Transverse colon (tissue), 4 donors: Measurements from ENCODE around the gene HPGD. TPM values are rescaled to one million over a fixed set of nuclear protein-coding genes. Genes with fewer than 3 reads are reported as not detected.

Experiments used
- DNase-seq: peaks from one replicate; pipeline ENCODE4 v3.0.0-alpha.2; 2019
- H3K27ac ChIP-seq, 4 donors: fragments of 200-600 bp; sonication (generic); 2 replicates each; pipeline ENCODE4 v1.5.1; 2016 to 2018; ENCODE audit warnings: inconsistent platforms in 4 of 4
- H3K27me3 ChIP-seq: fragments of 200-600 bp; sonication (generic); 2 replicates; pipeline ENCODE4 v1.5.1; 2017; ENCODE audit warnings: inconsistent platforms
- H3K36me3 ChIP-seq, 4 donors: fragments of 200-600 bp; sonication (generic); 2 replicates each; pipeline ENCODE4 v1.5.1; 2017 to 2019; ENCODE audit warnings: inconsistent platforms in 4 of 4
- H3K4me1 ChIP-seq, 4 donors: fragments of 200-600 bp; sonication (generic); 2 replicates each; pipeline ENCODE4 v1.5.1; 2017 to 2020; ENCODE audit warnings: inconsistent platforms in 4 of 4
- H3K4me3 ChIP-seq, 4 donors: fragments of 200-600 bp; sonication (generic); 1 replicate in 1 of 4; 2 replicates in 3 of 4; pipeline versions ENCODE4 v1.5.1 to v1.6.1; 2017 to 2019; ENCODE audit warnings: inconsistent platforms in 4 of 4
- H3K9me3 ChIP-seq, 2 donors: fragments of 200-600 bp; sonication (generic); 2 replicates each; pipeline ENCODE4 v1.5.1; 2017 to 2019; ENCODE audit warnings: inconsistent platforms in 2 of 2
- EP300 ChIP-seq: sonication (generic); formaldehyde crosslinking; IDR thresholded peaks from one replicate; pipeline ENCODE4 v1.6.1; 2017; ENCODE audit warnings: antibody characterized with exemption, low read depth
- POLR2A ChIP-seq: fragments of 450-650 bp; IDR thresholded peaks from one replicate; pipeline ENCODE4 v1.6.1; 2016; ENCODE audit warnings: antibody characterized with exemption, mild to moderate bottlenecking, moderate library complexity
- POLR2AphosphoS5 ChIP-seq, 3 donors: sonication (generic); formaldehyde crosslinking; IDR thresholded peaks; one replicate each; pipeline ENCODE4 v1.6.1; 2016; ENCODE audit warnings: antibody characterized with exemption in 3 of 3
- WGBS, 2 donors: methylation state at CpG; one replicate each; pipeline ENCODE4 v1.1.5; 2018; ENCODE audit warnings: low coverage in 1 of 2; 5-methylcytosine and 5-hydroxymethylcytosine counted together
- in situ Hi-C, 4 donors: fragments of 200-750 bp; cut with MboI; loops; one replicate each; pipeline versions ENCODE4 v1.15.0 to v1.15.1; 2017; ENCODE audit warnings: low sequenced_read_pairs in 3 of 4, low pct_ligation_motif_present in 1 of 4, low pct_unique_long_range_greater_than_20kb in 1 of 4
- intact Hi-C: fragments of 100-400 bp; cut with DNase I; formaldehyde crosslinking; loops from one replicate; pipeline ENCODE4 v1.15.1; 2023; ENCODE audit warnings: low total_unique reads
- total RNA-seq, 4 donors: library from RNA; depleted of rRNA; stranded (reverse); fragments of >200 nt; gene quantifications; one replicate each; pipeline ENCODE4 v1.1.0, GENCODE V29; 2016
- TF ChIP-seq, protein P1 (sequence below), 5 experiments: fragments of 200-600 bp in 3 of 5; fragments of 450-650 bp in 2 of 5; sonication (generic) in 3 of 5; IDR thresholded peaks; 1 replicate in 2 of 5; 2 replicates in 3 of 5; pipeline ENCODE4 v1.5.1; 2016 to 2017; ENCODE audit warnings: antibody characterized with exemption in 5 of 5, inconsistent platforms in 3 of 5, mild to moderate bottlenecking in 2 of 5, moderate library complexity in 1 of 5

HPGD gene
- total RNA-seq, 4 donors from 2014 or later: 33.0 to 602 (median 361) TPM

DNA sequence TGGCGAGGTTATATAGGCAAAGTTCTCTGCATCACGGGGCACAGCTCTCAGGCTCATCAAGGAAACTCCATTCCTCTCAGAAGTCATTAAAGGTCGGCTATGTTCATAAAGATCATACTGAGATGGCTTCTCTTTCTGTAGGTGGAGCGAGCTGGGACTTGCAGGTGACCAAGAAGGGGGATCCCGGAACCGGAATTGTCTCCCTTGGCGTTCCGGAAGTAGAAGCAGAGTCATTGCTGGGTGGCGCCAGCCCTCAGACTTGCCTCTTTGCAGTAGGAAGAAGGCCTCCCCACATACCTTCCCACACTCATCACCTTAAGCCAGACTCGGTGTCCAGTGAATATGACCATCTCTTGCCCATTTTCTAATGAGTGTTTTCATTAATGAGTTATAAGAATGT lies 17.9 kb upstream of the HPGD start:
- H3K4me3 ChIP-seq: no peak overlapping the region
- TF ChIP-seq EP300: no peak
- TF ChIP-seq, protein P1, sequence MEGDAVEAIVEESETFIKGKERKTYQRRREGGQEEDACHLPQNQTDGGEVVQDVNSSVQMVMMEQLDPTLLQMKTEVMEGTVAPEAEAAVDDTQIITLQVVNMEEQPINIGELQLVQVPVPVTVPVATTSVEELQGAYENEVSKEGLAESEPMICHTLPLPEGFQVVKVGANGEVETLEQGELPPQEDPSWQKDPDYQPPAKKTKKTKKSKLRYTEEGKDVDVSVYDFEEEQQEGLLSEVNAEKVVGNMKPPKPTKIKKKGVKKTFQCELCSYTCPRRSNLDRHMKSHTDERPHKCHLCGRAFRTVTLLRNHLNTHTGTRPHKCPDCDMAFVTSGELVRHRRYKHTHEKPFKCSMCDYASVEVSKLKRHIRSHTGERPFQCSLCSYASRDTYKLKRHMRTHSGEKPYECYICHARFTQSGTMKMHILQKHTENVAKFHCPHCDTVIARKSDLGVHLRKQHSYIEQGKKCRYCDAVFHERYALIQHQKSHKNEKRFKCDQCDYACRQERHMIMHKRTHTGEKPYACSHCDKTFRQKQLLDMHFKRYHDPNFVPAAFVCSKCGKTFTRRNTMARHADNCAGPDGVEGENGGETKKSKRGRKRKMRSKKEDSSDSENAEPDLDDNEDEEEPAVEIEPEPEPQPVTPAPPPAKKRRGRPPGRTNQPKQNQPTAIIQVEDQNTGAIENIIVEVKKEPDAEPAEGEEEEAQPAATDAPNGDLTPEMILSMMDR (IDR thresholded peaks at IDR 0.05): no peak
- TF ChIP-seq POLR2A: no peak
- no peak for TF ChIP-seq POLR2AphosphoS5 (IDR thresholded peaks at IDR 0.05)
- no peak for DNase-seq

DNA sequence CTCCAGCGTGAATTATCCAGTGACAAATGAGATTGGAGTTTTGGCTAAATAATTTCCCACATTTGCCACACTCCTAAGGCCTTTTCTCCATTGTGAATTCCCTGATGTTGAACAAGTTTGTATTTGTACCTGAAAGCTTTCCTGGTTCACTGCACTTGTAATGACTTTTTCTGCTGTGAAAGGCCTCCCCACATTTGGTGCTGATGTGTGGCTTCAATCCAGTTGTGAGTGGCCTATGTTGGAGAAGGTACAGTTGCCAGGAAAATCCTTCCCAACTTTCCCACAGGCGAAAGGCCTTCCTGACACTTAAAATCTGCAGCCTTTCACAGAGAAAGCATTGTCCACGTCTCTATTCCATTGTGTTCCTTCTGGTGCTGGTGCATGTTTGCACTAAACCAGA lies 17.3 kb upstream of the HPGD start:
- H3K4me1 ChIP-seq: no peaks in the 10 kb centered on the region
- no peaks in the 10 kb centered on the region for H3K36me3 ChIP-seq
- DNase-seq: no peak
- in situ Hi-C loops (no loop called here), intact Hi-C loops (no loop called here)
- no peaks in the 10 kb centered on the region for H3K9me3 ChIP-seq
- 51 to 57% methylated on average over 1 to 3 of the region's 3 CpGs for WGBS, 2 donors
- H3K27me3 ChIP-seq: no peaks in the 10 kb centered on the region
- no peak for TF ChIP-seq POLR2AphosphoS5 (IDR thresholded peaks at IDR 0.05)
- TF ChIP-seq EP300: no peak
- TF ChIP-seq, protein P1 (IDR thresholded peaks at IDR 0.05): no peak
- H3K27ac ChIP-seq: no peak overlapping the region
- H3K4me3 ChIP-seq: no peak overlapping the region

More for the DNA sequence above, 17.9 kb upstream of the HPGD start:
- no peaks in the 10 kb centered on the region for H3K36me3 ChIP-seq
- no peaks in the 10 kb centered on the region for H3K9me3 ChIP-seq
- intact Hi-C loops (no loop called here), in situ Hi-C loops (no loop called here)
- whole genome bisulfite sequencing, 2 donors: 90 to 94% methylated on average over 2 to 10 of the region's 10 CpGs
- H3K27ac ChIP-seq: no peak overlapping the region
- H3K27me3 ChIP-seq: no peaks in the 10 kb centered on the region
- no peaks in the 10 kb centered on the region for H3K4me1 ChIP-seq

DNA sequence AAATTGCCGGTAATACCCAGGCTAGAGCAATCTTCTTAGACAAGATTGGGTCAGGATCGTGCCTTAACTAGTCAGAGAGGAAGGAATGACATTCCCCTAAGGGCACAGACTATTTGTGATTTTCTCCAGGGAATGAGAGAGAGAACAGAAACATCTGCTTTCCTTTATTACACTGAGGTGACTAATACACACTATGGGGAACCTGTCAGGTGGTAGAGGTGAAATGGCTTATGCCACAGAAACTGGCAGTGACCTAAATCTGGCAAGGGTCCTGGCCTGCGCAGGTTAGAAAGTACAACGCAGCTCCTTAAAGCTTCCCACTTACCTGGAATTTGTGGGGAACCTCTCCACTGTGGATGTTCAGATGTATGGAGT lies 16.6 kb upstream of the HPGD start:
- H3K4me1 ChIP-seq: no peaks in the 10 kb centered on the region
- H3K27ac ChIP-seq: no peak overlapping the region
- H3K36me3 ChIP-seq: no peaks in the 10 kb centered on the region
- in situ Hi-C loops: no loop called here
- intact Hi-C loops: no loop called here
- no peaks in the 10 kb centered on the region for H3K9me3 ChIP-seq
- TF ChIP-seq, protein P1 (IDR thresholded peaks at IDR 0.05): no peak
- TF ChIP-seq POLR2A (no peak), EP300 (no peak), POLR2AphosphoS5 (IDR thresholded peaks at IDR 0.05) (no peak)
- no peak overlapping the region for H3K4me3 ChIP-seq
- 93 to 100% methylated on average over 2 to 4 of the region's 4 CpGs for WGBS, 2 donors
- no peak for DNase-seq
- H3K27me3 ChIP-seq: no peaks in the 10 kb centered on the region

DNA sequence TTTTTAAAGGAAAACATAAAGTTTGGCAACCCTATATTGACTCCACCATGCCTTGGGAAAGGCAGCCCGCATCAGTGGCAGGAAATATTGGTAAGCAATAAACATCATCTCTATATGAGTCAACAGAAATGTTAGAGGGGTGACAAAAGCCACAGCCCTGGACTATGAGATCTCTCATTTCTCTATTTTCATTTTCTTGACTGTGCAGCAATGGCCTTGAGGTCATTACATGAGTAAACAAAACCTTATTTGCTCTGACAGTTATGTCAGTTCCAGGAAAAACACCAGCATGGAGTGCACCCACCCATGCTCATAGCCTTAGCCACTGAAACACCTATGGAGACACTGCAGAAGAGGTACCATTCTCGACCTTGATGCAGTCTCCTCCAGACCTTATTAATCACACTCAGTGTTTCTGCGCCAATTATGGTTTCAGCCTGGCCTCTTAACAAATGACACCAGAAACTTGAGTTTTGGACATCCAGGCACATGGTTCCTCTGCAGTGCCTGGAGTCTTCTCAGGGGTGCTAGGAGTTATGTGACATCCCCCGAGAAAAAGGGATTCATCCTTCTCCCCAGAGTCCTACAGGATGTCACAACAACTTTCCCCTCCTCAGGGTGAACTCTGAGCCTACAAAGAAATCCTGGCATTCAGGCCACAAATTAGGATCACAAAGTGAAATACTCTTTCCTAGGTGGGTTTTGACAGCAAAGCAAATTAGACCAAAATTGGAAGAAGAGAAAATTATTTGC lies 16.0 kb upstream of the HPGD start:
- in situ Hi-C loops: no loop called here
- TF ChIP-seq POLR2A (no peak), EP300 (no peak), POLR2AphosphoS5 (IDR thresholded peaks at IDR 0.05) (no peak)
- TF ChIP-seq, protein P1 (IDR thresholded peaks at IDR 0.05): no peak
- WGBS, 2 donors: 38 to 47% methylated on average over 1 to 4 of the region's 4 CpGs
- intact Hi-C loops: no loop called here
- DNase-seq: no peak
- H3K27me3 ChIP-seq: no peaks in the 10 kb centered on the region
- H3K27ac ChIP-seq: no peak overlapping the region
- no peak overlapping the region for H3K4me3 ChIP-seq
- no peaks in the 10 kb centered on the region for H3K4me1 ChIP-seq
- H3K9me3 ChIP-seq: no peaks in the 10 kb centered on the region
- no peaks in the 10 kb centered on the region for H3K36me3 ChIP-seq
